ENCODE measurements around the gene PCDHGA1. TPM values are rescaled to one million over a fixed set of nuclear protein-coding genes. Genes with fewer than 3 reads are reported as not detected.
"Not testable (repeated sequence)": the region's sequence is repeated elsewhere in the genome, so short reads cannot be mapped to it uniquely, and the experiment has no call there.

The PCDHGA1 gene
- total RNA-seq, 1 donor from 2014 or later, result 0.47 TPM

- TF ChIP-seq CTCF (IDR thresholded peaks at IDR 0.05; ENCODE audit: unreplicated experiment), result no peak
- no peaks in the 10 kb centered on the region for H3K4me1 Mint-ChIP-seq
- peaks cover 73% of the 10 kb centered on the region for H3K9me3 Mint-ChIP-seq
- peaks cover 14% of the 10 kb centered on the region for H3K36me3 Mint-ChIP-seq
- no peak for DNase-seq (ENCODE audit: low spot score in 2 of 2, unreplicated experiment in 2 of 2)
- no peak overlapping the region for H3K27ac Mint-ChIP-seq
- H3K4me3 Mint-ChIP-seq, result no peak overlapping the region
- H3K27me3 Mint-ChIP-seq (ENCODE audit: low read depth), result no peaks in the 10 kb centered on the region
These were observed 41.5 kb downstream of the PCDHGA1 start for GRCh38 chr5:141371572-141372475.

- Mint-ChIP-seq H3K27me3 (ENCODE audit: low read depth) (no peaks in the 10 kb centered on the region), H3K4me3 (no peak within 1 kb of the TSS), H3K36me3 (peaks cover 14% of the 10 kb centered on the region), H3K4me1 (no peaks in the 10 kb centered on the region), H3K9me3 (peaks cover 68% of the 10 kb centered on the region), H3K27ac (no peak within 1 kb of the TSS)
- no peak for DNase-seq (ENCODE audit: low spot score in 2 of 2, unreplicated experiment in 2 of 2)
- no peak for TF ChIP-seq CTCF (IDR thresholded peaks at IDR 0.05; ENCODE audit: unreplicated experiment)
These were observed 43.5 kb downstream of the PCDHGA1 start, which contains the start of gene PCDHGA6 for GRCh38 chr5:141373673-141374317. Gene PCDHGA6, plus strand, starts transcription at chr5:141373891. Its CDS starts 193 bp downstream, at chr5:141374084.

GRCh38 chr5:141374627-141375026 is 44.3 kb downstream of the PCDHGA1 start:
- H3K4me1 Mint-ChIP-seq, result no peaks in the 10 kb centered on the region
- peaks cover 14% of the 10 kb centered on the region for H3K36me3 Mint-ChIP-seq
- no peak overlapping the region for H3K27ac Mint-ChIP-seq
- H3K27me3 Mint-ChIP-seq (ENCODE audit: low read depth), result no peaks in the 10 kb centered on the region
- peaks cover 69% of the 10 kb centered on the region for H3K9me3 Mint-ChIP-seq
- no peak for TF ChIP-seq CTCF (IDR thresholded peaks at IDR 0.05; ENCODE audit: unreplicated experiment)
- DNase-seq (ENCODE audit: low spot score in 2 of 2, unreplicated experiment in 2 of 2), result no peak
- H3K4me3 Mint-ChIP-seq, result no peak overlapping the region

GRCh38 chr5:141375444-141376155 is 45.3 kb downstream of the PCDHGA1 start:
- Mint-ChIP-seq H3K9me3 (peaks cover 66% of the 10 kb centered on the region), H3K36me3 (peaks cover 14% of the 10 kb centered on the region)
- not testable (repeated sequence) for H3K4me3 Mint-ChIP-seq; H3K27ac Mint-ChIP-seq; DNase-seq (ENCODE audit: low spot score in 2 of 2, unreplicated experiment in 2 of 2); H3K27me3 Mint-ChIP-seq (ENCODE audit: low read depth); H3K4me1 Mint-ChIP-seq

GRCh38 chr5:141382469-141383294 is 52.4 kb downstream of the PCDHGA1 start, which contains the start of gene PCDHGA7:
Gene PCDHGA7, plus strand, starts transcription at chr5:141382742. Its CDS starts 158 bp downstream, at chr5:141382900.
- H3K9me3 Mint-ChIP-seq, result peaks cover 67% of the 10 kb centered on the region

More at GRCh38 chr5:141382469-141383294, 52.4 kb downstream of the PCDHGA1 start, which contains the start of gene PCDHGA7:
- Mint-ChIP-seq H3K4me3 (no peak within 1 kb of the TSS), H3K27ac (no peak within 1 kb of the TSS), H3K36me3 (peaks cover 8% of the 10 kb centered on the region), H3K4me1 (no peaks in the 10 kb centered on the region), H3K27me3 (ENCODE audit: low read depth) (no peaks in the 10 kb centered on the region)
- no peak for DNase-seq (ENCODE audit: low spot score in 2 of 2, unreplicated experiment in 2 of 2)
- no peak for TF ChIP-seq CTCF (IDR thresholded peaks at IDR 0.05; ENCODE audit: unreplicated experiment)

All from mesothelial cell of epicardium (in vitro differentiated cells).